HL-60 (cell line): ENCODE data around the gene ZBTB25.

Source experiments
- POLR2AphosphoS5 ChIP-seq: IDR thresholded peaks from 2 replicates; pipeline ENCODE4 v1.6.1; 2012; ENCODE audit warnings: low read depth
- REST ChIP-seq: IDR thresholded peaks from 2 replicates; pipeline ENCODE4 v1.6.1; 2012; ENCODE audit warnings: low read depth; ENCODE audit not compliant: insufficient replicate concordance
- SPI1 ChIP-seq: IDR thresholded peaks from 2 replicates; pipeline ENCODE4 v1.6.1; 2012; ENCODE audit warnings: low read depth, mild to moderate bottlenecking, borderline replicate concordance
- TF ChIP-seq, protein P1 (sequence below): IDR thresholded peaks from one replicate; pipeline ENCODE4 v1.5.1; 2011; ENCODE audit warnings: low read length, control low read depth, inconsistent platforms; ENCODE audit not compliant: insufficient read depth

- no peak for TF ChIP-seq POLR2AphosphoS5
- TF ChIP-seq REST, result no peak
- TF ChIP-seq, protein P1, sequence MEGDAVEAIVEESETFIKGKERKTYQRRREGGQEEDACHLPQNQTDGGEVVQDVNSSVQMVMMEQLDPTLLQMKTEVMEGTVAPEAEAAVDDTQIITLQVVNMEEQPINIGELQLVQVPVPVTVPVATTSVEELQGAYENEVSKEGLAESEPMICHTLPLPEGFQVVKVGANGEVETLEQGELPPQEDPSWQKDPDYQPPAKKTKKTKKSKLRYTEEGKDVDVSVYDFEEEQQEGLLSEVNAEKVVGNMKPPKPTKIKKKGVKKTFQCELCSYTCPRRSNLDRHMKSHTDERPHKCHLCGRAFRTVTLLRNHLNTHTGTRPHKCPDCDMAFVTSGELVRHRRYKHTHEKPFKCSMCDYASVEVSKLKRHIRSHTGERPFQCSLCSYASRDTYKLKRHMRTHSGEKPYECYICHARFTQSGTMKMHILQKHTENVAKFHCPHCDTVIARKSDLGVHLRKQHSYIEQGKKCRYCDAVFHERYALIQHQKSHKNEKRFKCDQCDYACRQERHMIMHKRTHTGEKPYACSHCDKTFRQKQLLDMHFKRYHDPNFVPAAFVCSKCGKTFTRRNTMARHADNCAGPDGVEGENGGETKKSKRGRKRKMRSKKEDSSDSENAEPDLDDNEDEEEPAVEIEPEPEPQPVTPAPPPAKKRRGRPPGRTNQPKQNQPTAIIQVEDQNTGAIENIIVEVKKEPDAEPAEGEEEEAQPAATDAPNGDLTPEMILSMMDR, result no peak
- no peak for TF ChIP-seq SPI1
These were observed 91.4 kb downstream of the ZBTB25 start for GRCh38 chr14:64412237-64412636.
